HG02981 (cell line): Measurements from ENCODE around the gene ACOX1.
A peak's percentile ranks its signal among the peaks of the same experiment; 100 is the strongest.

ENCODE experiments used
- ATAC-seq: cut with Tn5 transposase; IDR thresholded peaks from one replicate; pipeline ENCODE4 v1.9.1; 2021; ENCODE audit warnings: mild to moderate bottlenecking, moderate library complexity; ENCODE audit not compliant: unreplicated experiment

ACOX1 gene

DNA sequence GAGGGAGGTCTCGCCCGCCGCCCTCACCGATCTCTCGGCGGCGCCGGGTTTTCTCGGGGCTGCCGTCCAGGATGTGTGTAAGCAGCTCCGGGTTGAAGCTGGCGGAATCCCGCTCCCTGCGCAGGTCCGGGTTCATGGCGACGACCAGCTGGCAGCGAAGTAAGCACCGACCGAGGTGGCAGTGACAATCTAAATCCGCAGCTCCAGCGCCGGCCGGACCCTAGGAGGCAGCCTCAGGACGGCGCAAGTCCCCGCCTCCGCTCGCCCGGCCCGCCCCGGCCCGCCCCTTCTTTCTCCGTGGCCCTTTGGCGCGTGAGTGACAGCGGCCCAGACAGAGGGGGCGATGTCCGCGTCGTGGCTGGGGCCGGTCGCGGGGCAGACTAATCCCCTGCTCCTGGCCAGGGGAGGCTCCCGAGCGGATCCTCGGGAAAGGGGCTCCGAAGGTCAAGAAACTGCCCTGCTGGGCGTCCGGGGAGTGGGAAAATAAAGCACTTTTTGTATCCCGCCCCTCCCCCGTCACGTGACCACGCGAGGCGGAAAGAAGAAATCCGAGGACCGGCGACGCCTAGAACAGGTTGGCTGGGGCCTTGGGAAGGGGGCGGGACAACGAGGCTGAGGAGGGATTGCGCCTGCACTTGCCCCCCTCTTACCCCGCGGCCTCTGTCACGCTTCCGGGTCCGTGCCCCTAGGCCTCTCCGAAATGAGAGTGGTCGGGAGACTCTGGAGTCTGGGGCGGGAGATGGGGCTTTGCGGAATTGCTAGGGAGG is at the start of gene ACOX1, which contains the start of gene TEN1:
Gene ACOX1, minus strand, starts transcription at position 229 of the 767 bp plus-strand sequence. Its CDS starts 93 bp downstream, at position 136.
Gene TEN1, plus strand, starts transcription at position 303 of the 767 bp plus-strand sequence. CDS start 6,953 bp downstream, outside the sequence.
- ATAC-seq: peak; percentile 85

DNA sequence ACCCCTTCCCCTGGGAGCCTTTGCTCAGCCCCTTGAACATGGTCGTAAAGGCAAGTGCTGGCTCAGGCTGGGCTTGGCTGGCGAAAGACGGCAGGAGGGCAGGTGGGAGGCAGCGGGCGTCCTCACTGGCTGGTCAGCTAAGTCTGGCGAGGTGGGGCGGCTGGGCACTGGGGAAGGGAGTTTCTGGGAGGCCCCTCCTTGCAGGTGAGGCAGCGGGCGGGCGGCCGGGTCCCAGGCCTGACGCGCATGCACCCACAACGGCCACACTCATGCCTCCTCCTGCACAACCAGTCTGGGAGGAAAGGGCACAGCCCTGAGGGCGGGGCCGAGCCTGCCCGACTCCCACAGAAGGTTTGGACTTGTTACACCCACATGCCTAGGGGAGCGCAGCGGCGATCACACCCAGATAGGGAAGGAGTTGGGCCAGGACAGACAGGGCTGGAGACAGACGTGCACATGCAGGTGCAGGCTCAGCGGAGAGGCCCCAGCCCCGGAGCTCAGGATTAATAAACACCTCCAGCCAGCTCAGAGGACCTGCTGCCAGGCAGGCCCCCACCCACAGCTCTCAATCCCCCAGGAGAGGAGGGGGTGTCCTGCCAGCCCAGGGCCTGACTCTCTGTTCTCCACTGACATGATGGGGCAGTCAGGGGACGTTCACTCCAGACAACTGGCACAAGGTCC is 48.3 kb upstream of the ACOX1 start, which contains the start of gene EVPL:
Gene EVPL, minus strand, starts transcription at position 148 of the 681 bp plus-strand sequence. Its CDS starts 108 bp downstream, at position 40.
- ATAC-seq: no peak

DNA sequence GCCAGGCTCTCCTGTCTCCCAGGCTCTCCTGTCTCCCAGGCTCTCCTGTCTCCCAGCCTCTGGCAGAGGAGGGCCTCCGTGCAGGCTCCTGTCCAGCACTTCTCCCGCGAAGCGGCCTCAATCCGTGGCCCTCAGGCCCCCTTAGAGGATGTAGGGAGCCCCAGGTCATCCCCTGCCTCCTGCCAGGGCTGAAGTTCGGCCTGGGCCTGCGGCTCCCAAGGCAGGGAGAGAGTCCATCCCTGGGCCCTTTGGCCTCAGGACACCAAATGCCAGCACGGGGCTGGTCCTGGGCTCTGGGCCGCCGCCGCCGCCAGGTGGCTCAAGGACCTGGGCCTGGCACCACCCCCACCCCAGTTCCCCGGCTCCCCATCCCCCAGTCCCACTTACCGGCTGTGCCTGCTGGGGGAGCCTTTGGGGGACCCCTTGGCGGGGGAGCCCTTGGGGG is 47.8 kb upstream of the ACOX1 start:
- no peak for ATAC-seq

DNA sequence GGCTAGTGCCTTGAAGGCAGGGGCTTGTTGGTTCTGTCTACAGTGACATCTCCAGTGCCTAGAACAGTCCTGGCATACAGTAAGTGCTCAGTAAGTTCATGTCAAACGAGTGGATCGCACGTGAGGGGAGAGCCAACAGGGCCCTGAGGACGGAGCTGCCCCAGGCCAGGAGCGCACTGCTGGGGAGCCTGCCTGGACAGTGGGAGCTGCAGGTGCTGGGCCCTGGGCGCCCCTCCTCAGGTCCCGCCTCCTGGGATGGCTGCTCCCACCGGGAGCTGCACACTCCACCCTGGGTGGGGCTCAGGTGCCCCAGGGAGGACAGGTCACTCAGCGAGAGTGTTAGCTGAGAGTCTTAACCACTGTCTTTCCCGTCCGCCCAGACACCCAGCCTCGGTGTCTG is 46.3 kb upstream of the ACOX1 start:
- ATAC-seq: no peak

DNA sequence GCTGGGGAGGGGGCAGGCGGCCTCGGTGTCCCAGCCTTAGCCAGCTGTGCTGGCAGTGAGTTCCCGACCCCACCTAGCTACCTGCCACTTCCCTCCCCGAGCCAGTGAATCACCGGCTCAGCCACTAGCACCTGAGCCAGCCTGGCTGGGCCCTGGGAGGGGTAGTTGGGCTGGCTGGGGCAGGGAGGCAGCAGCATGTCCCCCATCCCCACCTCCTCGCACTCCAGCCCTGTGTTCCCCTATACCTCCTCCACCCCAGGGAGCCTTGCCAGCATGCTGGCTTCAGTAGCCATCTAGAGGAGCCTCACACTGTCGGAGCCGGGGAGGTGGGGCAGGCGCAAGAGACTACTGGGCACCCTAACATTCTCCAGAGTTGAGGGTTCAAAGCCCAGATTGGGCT is 45.4 kb upstream of the ACOX1 start:
- no peak for ATAC-seq

DNA sequence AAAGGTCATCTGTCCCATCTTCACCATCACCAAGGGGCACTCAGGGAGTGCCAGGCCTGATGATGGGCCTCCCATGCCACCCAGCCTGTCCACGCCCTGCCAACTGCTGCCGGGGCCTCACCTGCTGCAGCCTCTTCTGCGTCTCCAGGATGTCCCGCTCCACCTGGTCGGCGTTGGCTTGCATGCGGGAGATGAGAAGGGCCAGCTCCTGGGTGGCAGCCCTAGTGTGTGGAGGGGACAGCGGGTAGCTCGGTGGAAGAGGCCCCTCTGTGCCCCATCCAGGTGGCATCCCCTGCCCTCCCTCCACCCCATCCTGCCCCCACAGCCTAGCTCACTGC is 44.9 kb upstream of the ACOX1 start:
- ATAC-seq: no peak

DNA sequence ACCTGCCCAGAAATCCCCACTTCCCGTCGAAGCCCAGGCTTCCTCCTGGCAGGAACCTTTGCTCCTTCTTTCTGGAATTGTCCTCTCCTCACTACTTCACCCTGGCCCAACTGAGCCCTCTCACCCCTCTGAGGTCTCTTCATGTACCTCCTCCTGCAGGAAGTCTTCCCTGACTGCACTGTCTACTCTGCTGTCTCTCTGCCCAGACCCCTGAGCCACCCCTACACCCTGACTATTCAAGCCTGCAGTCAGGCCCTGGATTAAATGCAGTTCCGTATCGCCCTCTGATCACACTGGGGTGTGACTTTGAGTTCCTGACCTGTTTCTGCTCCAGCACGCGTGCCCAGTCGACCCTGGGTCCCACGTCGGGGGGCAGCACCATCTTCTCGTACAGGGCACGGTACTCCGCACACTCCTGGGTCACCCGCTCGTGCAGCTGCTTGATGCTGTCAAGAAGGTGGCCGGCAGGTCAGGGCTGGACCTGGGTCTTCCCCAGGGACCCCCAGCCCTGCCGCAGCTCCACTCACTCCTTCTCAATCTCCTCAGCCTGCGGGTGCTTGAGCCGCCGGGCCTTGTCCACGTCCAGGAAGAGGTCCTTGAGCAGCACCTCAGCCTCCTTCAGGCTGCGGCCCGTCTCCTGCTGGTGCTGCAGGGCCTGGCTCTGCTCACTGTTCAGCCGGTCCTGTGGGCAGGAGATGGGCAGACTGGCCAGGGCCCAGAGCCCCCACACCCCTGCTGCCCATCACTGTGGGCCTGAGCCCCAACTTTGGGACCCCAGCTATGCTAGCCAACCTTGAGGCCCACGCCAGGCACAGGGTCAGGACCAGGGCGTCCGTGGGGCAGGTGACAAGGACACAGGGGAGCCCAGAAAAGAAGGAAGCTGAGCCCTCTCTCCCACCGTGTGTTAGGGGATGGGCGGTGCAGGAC is 44.3 kb upstream of the ACOX1 start:
- no peak for ATAC-seq

DNA sequence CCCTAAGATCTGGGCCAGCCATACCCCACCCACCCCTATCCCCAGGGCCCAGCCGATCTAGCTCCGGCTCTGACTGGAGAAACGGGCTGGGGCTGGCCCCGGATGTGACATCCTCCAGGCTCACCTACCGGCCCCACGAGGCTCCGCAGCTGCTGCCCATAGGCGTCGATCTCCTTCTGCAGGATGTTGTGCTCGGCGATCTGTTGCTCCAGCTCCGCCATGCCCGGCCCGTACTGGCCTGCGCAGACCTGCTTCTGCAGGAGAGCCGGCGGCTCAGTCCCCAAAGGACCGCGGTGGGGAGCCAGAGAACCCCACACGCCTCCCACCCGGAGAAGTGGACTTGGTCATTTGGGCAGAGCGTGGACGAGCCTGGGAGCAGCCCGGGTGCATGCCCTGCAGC is 43.3 kb upstream of the ACOX1 start:
- ATAC-seq: no peak

DNA sequence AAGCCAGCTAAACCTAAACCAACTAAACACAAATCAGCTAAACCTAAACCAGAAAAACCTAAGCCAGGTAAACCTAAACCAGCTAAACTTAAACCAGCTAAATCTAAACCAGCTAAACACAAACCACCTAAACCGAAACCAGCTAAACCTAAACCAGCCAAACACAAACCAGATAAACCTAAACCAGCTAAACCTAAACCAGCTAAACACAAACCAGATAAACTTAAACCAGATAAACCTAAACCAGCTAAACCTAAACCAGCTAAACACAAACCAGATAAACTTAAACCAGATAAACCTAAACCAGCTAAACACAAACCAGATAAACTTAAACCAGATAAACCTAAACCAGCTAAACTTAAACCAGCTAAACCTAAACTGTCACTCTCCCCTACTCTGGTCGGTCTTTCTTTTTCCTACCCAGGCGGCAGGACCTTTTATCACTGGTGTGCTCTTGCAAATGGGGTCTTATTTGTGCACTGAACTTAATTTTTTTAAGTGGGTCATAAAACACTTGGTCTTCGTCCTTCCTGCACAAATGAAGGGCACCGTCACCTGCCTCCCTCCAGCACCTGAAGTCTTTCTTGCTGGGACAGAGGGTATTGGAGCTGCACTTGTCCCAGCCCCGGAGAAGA is 41.0 kb upstream of the ACOX1 start:
- no peak for ATAC-seq

DNA sequence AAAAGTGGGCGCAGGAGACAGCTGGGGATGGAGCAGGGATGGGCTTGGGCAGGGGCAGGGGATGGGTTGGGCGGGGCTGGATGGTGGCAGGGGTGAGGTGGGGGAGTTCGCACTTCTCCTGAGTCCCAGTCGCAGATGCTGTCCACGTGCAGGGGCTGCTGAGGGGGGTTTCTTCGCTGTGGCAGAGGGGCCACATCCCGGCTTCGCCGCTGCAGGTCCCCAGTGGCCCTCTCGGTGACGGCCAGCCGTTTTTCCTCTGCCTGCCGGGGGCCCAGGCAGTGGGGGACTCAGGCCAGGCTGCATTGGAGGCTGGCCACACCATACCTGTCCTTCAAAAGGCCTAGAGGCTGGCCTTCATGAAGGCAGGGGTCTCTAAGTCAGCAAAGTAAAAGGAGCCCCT is 39.8 kb upstream of the ACOX1 start:
- no peak for ATAC-seq

DNA sequence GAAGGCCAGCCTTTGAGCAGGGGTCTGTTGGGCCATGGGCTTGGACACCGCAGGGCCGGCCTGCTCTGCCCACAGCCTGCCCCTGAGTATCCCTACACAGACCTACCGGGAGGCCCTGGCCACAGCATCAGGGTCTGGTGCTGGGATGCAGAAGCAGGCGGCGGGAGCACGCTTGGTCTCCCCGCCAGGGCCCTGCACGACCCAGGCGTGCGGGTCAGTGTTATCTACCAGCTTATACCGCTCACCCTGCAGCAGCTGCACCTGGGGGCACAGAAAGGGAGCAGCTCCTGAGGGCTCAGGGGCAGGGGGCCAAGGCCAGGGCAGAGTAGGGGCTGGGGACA is 39.3 kb upstream of the ACOX1 start:
- no peak for ATAC-seq

DNA sequence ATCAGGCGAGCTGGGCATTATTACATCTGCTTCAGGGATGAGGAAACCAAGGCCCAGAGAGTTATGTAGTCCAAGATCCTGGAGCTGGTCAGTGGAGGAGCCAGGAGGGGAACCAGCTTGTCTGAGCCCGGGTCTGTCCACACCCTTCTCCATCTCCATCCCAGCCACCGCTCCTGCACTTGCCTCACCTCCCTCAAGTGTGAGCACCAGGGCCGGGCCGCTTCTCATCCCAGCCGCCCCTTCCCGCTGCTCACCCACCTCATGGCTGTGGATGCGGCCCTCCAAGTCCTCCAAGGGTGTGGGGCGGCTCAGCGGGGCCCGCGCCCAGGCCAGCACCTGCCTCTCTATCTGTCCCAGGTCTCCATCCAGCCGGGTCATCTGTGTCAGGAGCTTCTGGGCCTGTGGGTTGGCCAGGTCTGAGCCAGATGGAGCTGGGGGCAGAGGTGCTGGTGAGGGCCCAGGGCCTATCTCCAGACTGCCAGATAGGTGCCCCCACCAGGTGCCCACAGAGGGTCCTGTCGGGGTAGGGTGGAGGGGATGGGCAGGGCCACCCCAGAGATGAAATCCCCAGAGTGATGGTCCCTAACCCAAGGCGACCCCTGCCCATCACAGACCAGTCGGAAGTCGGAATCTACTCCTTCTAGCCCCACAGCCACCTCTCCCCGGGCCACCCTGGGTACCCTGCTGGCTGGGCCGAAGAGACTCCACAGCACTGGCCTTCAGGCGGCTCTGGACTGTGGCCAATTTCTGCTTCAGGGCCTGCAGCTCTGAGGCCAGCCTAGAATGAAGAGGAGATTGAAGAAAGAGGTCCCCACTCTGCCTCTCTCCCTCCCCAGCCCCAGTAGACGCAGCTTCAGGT is 38.7 kb upstream of the ACOX1 start:
- ATAC-seq: no peak

DNA sequence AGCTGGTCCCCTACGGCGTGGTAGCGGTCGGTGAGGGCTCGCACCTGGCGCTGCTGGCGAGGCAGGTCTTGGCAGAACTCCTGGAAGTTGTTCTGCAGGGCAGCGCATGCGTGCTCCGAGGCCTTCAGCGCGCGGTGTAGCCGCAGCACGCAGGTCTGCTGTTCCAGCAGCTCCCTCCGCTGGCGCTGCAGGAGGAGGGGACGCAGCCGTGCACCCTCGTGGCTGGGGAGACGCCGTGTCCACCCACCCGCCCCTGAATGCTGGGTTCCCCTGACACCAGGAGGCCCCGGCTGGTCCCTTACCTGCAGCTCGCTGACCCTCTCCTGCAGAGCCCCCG is 35.9 kb upstream of the ACOX1 start:
- no peak for ATAC-seq

DNA sequence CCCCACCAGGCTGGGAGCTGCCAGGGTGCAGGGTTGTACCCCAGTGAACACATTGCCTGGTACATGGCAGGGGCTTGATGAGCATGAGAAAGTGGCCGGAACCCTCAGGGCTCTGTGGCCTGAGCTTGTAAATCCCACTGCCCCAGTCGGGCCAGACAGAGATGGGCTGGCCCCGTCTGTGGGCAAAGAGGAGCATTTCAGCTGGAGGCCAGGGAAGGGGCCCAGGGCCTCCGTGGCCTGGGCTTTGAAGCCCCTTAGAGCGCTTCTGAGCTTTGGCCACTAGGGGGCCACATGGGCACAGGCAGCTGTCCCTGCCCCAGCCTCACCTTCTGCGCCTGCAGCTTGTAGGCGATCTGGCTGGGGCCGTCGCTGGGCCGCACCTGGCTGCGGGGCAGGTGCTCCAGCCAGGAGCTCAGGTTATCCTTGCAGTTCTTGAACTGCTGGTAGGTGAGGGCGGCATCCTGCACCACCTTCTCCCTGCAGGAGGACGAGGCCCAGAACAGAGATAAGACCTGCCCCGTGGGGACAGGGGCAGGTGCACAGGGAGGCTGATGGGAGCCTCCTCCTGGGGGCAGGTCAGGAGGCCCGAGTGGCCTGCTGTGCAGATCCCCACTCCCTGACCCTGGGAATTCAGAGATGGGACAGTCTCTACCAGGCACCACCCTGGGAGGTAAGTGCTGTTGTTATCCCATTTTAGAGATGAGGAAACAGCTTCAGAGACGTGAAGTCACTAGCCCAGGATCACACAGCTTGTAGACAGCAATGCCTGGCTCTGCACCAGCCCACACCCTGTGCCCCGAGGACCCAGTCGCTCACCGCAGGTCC is 35.3 kb upstream of the ACOX1 start:
- peak; percentile 54 for ATAC-seq

DNA sequence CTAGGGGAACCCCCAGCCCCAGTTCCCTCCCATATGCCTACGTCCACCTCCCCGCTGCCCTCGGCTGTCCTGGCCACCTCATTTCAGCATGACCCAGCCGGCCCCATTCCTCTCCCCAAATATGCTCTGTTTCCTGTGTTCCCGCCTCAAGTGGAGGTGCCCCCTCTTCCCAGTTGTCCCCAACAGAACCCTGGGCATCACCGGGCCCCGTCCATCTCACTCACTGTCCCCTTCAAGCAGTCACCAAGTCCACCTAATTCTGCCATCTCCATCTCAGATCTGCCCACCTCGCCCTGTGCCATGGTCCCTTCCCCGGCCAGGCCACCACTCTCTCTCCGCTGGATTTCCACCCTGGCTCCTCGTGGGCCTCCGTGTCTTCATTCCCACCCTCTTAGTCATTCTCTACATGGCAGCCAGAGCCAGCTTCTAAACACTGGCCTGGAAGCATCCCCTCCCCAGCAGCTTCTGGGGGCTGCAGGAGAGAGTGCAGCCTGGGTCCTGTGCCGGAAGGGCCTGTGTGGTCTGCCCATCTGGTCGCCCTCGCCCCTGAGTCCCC is 34.5 kb upstream of the ACOX1 start:
- no peak for ATAC-seq

DNA sequence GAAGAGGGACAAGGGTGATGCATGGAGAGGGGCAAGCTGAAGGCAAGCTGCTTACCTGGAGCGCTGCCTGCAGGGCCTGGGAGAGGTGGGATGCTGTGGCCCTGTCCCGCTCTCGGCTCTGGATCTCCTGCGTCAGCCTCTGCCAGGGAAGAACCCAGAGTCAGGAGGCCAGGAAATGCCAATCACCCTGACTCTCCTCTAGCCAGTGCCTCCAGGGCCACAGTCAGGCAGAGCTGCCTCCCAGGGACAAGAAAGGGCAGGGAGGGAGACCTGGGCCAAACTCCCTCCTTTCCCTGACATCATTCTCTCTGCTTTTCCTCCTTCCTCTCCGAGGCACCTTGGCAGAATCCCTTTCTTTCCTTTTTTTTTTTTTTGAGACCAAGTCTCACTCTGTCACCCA is 33.0 kb upstream of the ACOX1 start:
- ATAC-seq: no peak

DNA sequence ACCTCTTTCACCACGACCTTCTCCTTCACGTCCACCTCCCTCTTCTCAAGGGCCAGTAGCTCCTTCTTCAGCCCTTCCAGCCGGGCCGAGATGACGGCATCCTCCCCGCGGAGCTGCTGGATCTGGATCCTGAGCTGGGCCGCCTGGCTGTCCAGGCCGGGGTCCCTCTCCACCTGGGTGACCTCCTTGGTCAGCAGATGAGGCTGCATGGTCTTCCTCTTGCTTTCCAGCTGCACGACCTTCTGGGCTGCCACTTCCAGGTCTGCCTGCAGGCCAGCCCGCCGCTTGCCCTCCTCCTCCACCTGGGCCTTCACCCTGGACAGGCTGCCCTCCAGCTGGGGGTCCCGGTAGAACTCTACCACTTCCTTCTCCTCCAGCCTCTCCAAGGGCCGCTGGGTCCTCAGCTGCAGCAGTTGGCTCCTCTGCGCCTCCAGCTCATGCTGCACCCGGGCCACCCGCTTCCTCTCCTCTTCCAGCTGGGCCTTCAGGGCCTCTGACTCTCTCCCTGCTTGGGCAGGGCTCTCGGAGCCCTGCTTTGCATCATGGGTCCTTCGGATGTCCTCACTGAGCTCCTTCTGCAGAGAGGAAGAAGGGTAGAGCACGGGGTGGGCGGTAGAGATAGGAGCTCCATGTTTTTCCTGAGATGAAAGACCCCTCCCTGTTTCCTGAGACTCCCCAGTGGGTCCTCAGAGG is 31.1 kb upstream of the ACOX1 start:
- ATAC-seq: no peak

DNA sequence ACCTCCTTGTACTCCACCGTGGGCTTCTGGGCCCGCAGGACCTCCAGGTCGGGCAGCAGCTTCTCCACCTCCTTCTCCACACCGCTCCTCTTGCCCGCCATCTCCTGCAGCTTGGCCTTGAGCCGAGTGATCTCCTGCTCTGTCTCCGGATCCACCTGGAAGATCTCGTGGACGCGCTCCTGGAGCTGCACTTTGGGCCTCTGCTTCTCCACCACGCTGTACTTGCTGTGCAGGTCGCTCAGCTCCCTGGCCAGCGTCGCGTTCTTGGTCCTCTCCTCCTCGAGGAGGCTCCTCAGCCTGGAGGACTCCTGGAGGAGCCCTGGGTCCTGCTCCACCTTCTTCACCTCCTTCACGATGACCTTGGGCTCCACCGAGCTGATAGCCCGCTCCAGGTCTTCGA is 30.5 kb upstream of the ACOX1 start:
- no peak for ATAC-seq
